ENCODE measurements around the gene TFB2M.

TFB2M gene

GRCh38 chr1:246491551-246492053, 74.5 kb downstream of the TFB2M start:
- H3K27ac ChIP-seq, result no peak overlapping the region
- TF ChIP-seq ZFX (IDR thresholded peaks at IDR 0.05; ENCODE audit: borderline replicate concordance), result no peak
- TF ChIP-seq, protein P1, sequence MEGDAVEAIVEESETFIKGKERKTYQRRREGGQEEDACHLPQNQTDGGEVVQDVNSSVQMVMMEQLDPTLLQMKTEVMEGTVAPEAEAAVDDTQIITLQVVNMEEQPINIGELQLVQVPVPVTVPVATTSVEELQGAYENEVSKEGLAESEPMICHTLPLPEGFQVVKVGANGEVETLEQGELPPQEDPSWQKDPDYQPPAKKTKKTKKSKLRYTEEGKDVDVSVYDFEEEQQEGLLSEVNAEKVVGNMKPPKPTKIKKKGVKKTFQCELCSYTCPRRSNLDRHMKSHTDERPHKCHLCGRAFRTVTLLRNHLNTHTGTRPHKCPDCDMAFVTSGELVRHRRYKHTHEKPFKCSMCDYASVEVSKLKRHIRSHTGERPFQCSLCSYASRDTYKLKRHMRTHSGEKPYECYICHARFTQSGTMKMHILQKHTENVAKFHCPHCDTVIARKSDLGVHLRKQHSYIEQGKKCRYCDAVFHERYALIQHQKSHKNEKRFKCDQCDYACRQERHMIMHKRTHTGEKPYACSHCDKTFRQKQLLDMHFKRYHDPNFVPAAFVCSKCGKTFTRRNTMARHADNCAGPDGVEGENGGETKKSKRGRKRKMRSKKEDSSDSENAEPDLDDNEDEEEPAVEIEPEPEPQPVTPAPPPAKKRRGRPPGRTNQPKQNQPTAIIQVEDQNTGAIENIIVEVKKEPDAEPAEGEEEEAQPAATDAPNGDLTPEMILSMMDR (IDR thresholded peaks at IDR 0.05), result no peak

Data from 22Rv1 (cell line).